ENCODE data around the gene KLHL30. TPM values are rescaled to one million over a fixed set of nuclear protein-coding genes. Genes with fewer than 3 reads are reported as not detected.
A peak's percentile ranks its signal among the peaks of the same experiment; 100 is the strongest.

KLHL30 gene
- total RNA-seq, 1 experiment from 2014 or later: not detected

GRCh38 chr2:238100049-238100820 is 38.2 kb upstream of the KLHL30 start, which contains the start of gene ESPNL:
ESPNL (plus strand) TSS chr2:238100340; CDS start chr2:238100420, 80 bp downstream.
- no peak for DNase-seq
- no peak within 1 kb of the TSS for H3K23ac ChIP-seq (ENCODE audit: insufficient read length, low read depth, low read length)
- H3K27ac Mint-ChIP-seq: peak within 1 kb of the TSS in 2 of 3 experiments; percentile 32 to 68; a peak in 3 of 7 replicates
- no peak within 1 kb of the TSS for H2AK5ac ChIP-seq (ENCODE audit: insufficient read length, low read length)
- H3K79me1 ChIP-seq (ENCODE audit: insufficient read depth, low read depth, low read length, poor library complexity, severe bottlenecking): no peaks in the 10 kb centered on the region
- H3K9me3 Mint-ChIP-seq: no peaks in the 10 kb centered on the region
- H3K27me3 Mint-ChIP-seq (ENCODE audit: low read depth): no peaks in the 10 kb centered on the region; the same call in none of the 2 replicates
- H3K4me1 ChIP-seq (ENCODE audit: insufficient read depth, low read length): peaks cover 3% of the 10 kb centered on the region; the same call in 1 of the 2 replicates
- H3K9me3 ChIP-seq (ENCODE audit: control insufficient read depth, low read depth, low read length): no peaks in the 10 kb centered on the region
- no peak within 1 kb of the TSS for H4K8ac ChIP-seq (replicated peaks; ENCODE audit: insufficient read length, low read depth, low read length)
- no peak within 1 kb of the TSS for H3T11ph ChIP-seq (ENCODE audit: low read length)
- no peak within 1 kb of the TSS for H2BK5ac ChIP-seq (ENCODE audit: insufficient read length, low read length)
- no peaks in the 10 kb centered on the region for H3K79me2 ChIP-seq (ENCODE audit: insufficient read depth, low read length)
- H3K23me2 ChIP-seq (ENCODE audit: insufficient read length, low read depth, low read length, poor library complexity, severe bottlenecking): no peaks in the 10 kb centered on the region
- no peak within 1 kb of the TSS for H2BK120ac ChIP-seq (ENCODE audit: low read depth, low read length, poor library complexity, severe bottlenecking)
- H4K91ac ChIP-seq (ENCODE audit: insufficient read length, low read depth, low read length): no peak within 1 kb of the TSS
- H4K5ac ChIP-seq (ENCODE audit: insufficient read length, low read depth, low read length): no peak within 1 kb of the TSS
- no peaks in the 10 kb centered on the region for H3K27me3 ChIP-seq (ENCODE audit: insufficient read depth, low read length)
- H3K27ac ChIP-seq (ENCODE audit: insufficient read length, low read depth, low read length): no peak within 1 kb of the TSS
- H3K4ac ChIP-seq (ENCODE audit: low read depth, low read length): no peak within 1 kb of the TSS
- H3K36me3 Mint-ChIP-seq (ENCODE audit: insufficient read depth in 1 of 3, low read depth in 3 of 3): peaks cover 2 to 6% (median 6%) of the 10 kb centered on the region in 3 experiments; a peak in 6 of 7 replicates
- no peak within 1 kb of the TSS for H2BK12ac ChIP-seq (ENCODE audit: insufficient read length, low read depth, low read length)
- no peak for TF ChIP-seq CTCF (conservative IDR thresholded peaks at IDR 0.05)
- H2AFZ ChIP-seq (ENCODE audit: low read length): no peak within 1 kb of the TSS
- H4K20me1 ChIP-seq (ENCODE audit: control insufficient read depth, insufficient read depth, insufficient read length): no peaks in the 10 kb centered on the region
- WGBS (ENCODE audit: extremely low coverage, insufficient read length, low lambda C conversion rate): no CpG with 5 or more reads among the region's 38 CpGs
- H3K4me2 ChIP-seq (ENCODE audit: insufficient read depth, insufficient read length, low read length): no peak within 1 kb of the TSS
- H3K14ac ChIP-seq (ENCODE audit: insufficient read depth, low read length): no peak within 1 kb of the TSS; the same call in 1 of the 2 replicates
- no peak within 1 kb of the TSS for H3K56ac ChIP-seq (ENCODE audit: insufficient read length, low read depth, low read length)
- no peak within 1 kb of the TSS; a peak in 1 of 5 replicates for H3K4me3 Mint-ChIP-seq
- H3K18ac ChIP-seq (ENCODE audit: insufficient read length, low read depth, low read length): no peak within 1 kb of the TSS
- H2BK15ac ChIP-seq (ENCODE audit: low read depth, low read length): no peak within 1 kb of the TSS
- H2BK20ac ChIP-seq (ENCODE audit: low read depth, low read length, poor library complexity, severe bottlenecking): no peak within 1 kb of the TSS
- no peak within 1 kb of the TSS for H3K9ac ChIP-seq (ENCODE audit: extremely low read depth, insufficient read length, low read length)
- peaks cover 24 to 29% of the 10 kb centered on the region in 2 experiments for H3K4me1 Mint-ChIP-seq
